GM18498 (cell line): ENCODE data around the gene MPDZ.

Experiments used
- ATAC-seq: cut with Tn5 transposase; IDR thresholded peaks from one replicate; pipeline ENCODE4 v1.9.1; 2021; ENCODE audit warnings: mild to moderate bottlenecking, moderate library complexity; ENCODE audit not compliant: unreplicated experiment

MPDZ gene

GRCh38 chr9:13140843-13141592, 138.5 kb downstream of the MPDZ start:
- ATAC-seq, result no peak

GRCh38 chr9:13139641-13140171, 139.8 kb downstream of the MPDZ start:
- ATAC-seq, result no peak

- no peak for ATAC-seq
Observed at GRCh38 chr9:13137426-13137825, 142.1 kb downstream of the MPDZ start.

- ATAC-seq, result no peak
Observed at GRCh38 chr9:13131991-13132390, 147.5 kb downstream of the MPDZ start.

- ATAC-seq, result no peak
Observed at GRCh38 chr9:13131416-13131815, 148.1 kb downstream of the MPDZ start.

GRCh38 chr9:13128266-13128860, 151.1 kb downstream of the MPDZ start:
- ATAC-seq, result no peak

- ATAC-seq, result no peak
Observed at GRCh38 chr9:13127131-13127530, 152.4 kb downstream of the MPDZ start.

GRCh38 chr9:13125261-13125660, 154.2 kb downstream of the MPDZ start:
- ATAC-seq, result no peak

- ATAC-seq, result no peak
Observed at GRCh38 chr9:13122756-13123369, 156.6 kb downstream of the MPDZ start.

- ATAC-seq, result no peak
Observed at GRCh38 chr9:13118313-13118712, 161.2 kb downstream of the MPDZ start.

GRCh38 chr9:13116292-13116691, 163.2 kb downstream of the MPDZ start:
- no peak for ATAC-seq

GRCh38 chr9:13113751-13114150, 165.7 kb downstream of the MPDZ start:
- ATAC-seq, result no peak

GRCh38 chr9:13113216-13113615, 166.3 kb downstream of the MPDZ start:
- ATAC-seq, result no peak

- no peak for ATAC-seq
Observed at GRCh38 chr9:13111778-13112177, 167.7 kb downstream of the MPDZ start.

GRCh38 chr9:13110766-13111417, 168.6 kb downstream of the MPDZ start:
- ATAC-seq, result no peak

- no peak for ATAC-seq
Observed at GRCh38 chr9:13109781-13110180, 169.7 kb downstream of the MPDZ start.

- ATAC-seq, result no peak
Observed at GRCh38 chr9:13107008-13107407, 172.5 kb downstream of the MPDZ start.

GRCh38 chr9:13100914-13101572, 178.4 kb downstream of the MPDZ start:
- ATAC-seq, result no peak

- ATAC-seq, result no peak
Observed at GRCh38 chr9:13095056-13095455, 184.4 kb downstream of the MPDZ start.

- ATAC-seq, result no peak
Observed at GRCh38 chr9:13090628-13091027, 188.9 kb downstream of the MPDZ start.

- no peak for ATAC-seq
Observed at GRCh38 chr9:13089666-13090065, 189.8 kb downstream of the MPDZ start.
